Left kidney (tissue), 8 donors: ENCODE results near the gene BEND2. TPM values are rescaled to one million over a fixed set of nuclear protein-coding genes. Genes with fewer than 3 reads are reported as not detected.
A peak's percentile ranks its signal among the peaks of the same experiment; 100 is the strongest.
"Not testable (repeated sequence)": the region's sequence is repeated elsewhere in the genome, so short reads cannot be mapped to it uniquely, and the experiment has no call there.

Experiments
- DNase-seq: peaks from one replicate; pipeline ENCODE4 v3.0.0-alpha.2; 2013
- long read RNA-seq, 8 donors: transcript quantifications; one replicate each; lab custom pipeline, GENCODE V29; 2026
- polyA plus RNA-seq: library from polyadenylated mRNA; unstranded; fragments of 120-200 nt; gene quantifications from one replicate; pipeline ENCODE4 v1.2.1, GENCODE V29; 2013; ENCODE audit not compliant: insufficient read length

BEND2 gene
- polyA plus RNA-seq, result 0.10 TPM
- long read RNA-seq, donor 1, result 0 reads
- long read RNA-seq, donor 2, result 0 reads
- long read RNA-seq, donor 3, result 0 reads
- long read RNA-seq, donor 4, result 0 reads
- long read RNA-seq, donor 5, result 0 reads
- long read RNA-seq, donor 6, result 0 reads
- long read RNA-seq, donor 7, result 0 reads
- long read RNA-seq, donor 8, result 0 reads

- DNase-seq, result no peak
These were observed at the start of gene BEND2 for GRCh38 chrX:18220786-18221185. TSS of gene BEND2 (minus strand) at chrX:18220886. CDS start at chrX:18220750, 136 bp downstream.

- DNase-seq, result no peak
These were observed 34.4 kb upstream of the BEND2 start for GRCh38 chrX:18255059-18255458.

GRCh38 chrX:18252644-18253359 is 32.1 kb upstream of the BEND2 start:
- DNase-seq, result no peak

GRCh38 chrX:18229646-18230045 is 9.0 kb upstream of the BEND2 start:
- DNase-seq, result not testable (repeated sequence)

GRCh38 chrX:18228069-18228468 is 7.4 kb upstream of the BEND2 start:
- DNase-seq, result no peak

GRCh38 chrX:18227458-18227857 is 6.8 kb upstream of the BEND2 start:
- no peak for DNase-seq

GRCh38 chrX:18210470-18210869 is 10.2 kb downstream of the BEND2 start:
- DNase-seq, result peak; percentile 13

GRCh38 chrX:18206657-18207056 is 14.0 kb downstream of the BEND2 start:
- no peak for DNase-seq

- DNase-seq, result no peak
These were observed 17.1 kb downstream of the BEND2 start for GRCh38 chrX:18203631-18204030.

GRCh38 chrX:18194688-18195087 is 26.0 kb downstream of the BEND2 start:
- DNase-seq, result no peak

- DNase-seq, result no peak
These were observed 41.2 kb downstream of the BEND2 start for GRCh38 chrX:18179446-18179845.

GRCh38 chrX:18174971-18175370 is 45.7 kb downstream of the BEND2 start:
- DNase-seq, result no peak

- no peak for DNase-seq
These were observed 46.5 kb downstream of the BEND2 start for GRCh38 chrX:18174209-18174608.

- no peak for DNase-seq
These were observed 47.0 kb downstream of the BEND2 start for GRCh38 chrX:18173494-18174180.

- no peak for DNase-seq
These were observed 47.7 kb downstream of the BEND2 start for GRCh38 chrX:18172970-18173369.

GRCh38 chrX:18170910-18171309 is 49.8 kb downstream of the BEND2 start:
- no peak for DNase-seq

GRCh38 chrX:18166068-18166467 is 54.6 kb downstream of the BEND2 start:
- no peak for DNase-seq

GRCh38 chrX:18160369-18160768 is 60.3 kb downstream of the BEND2 start:
- DNase-seq, result no peak

- no peak for DNase-seq
These were observed 61.7 kb downstream of the BEND2 start for GRCh38 chrX:18158963-18159362.

- DNase-seq, result no peak
These were observed 69.0 kb downstream of the BEND2 start for GRCh38 chrX:18151649-18152048.

GRCh38 chrX:18151157-18151556 is 69.5 kb downstream of the BEND2 start:
- DNase-seq, result no peak

- DNase-seq, result no peak
These were observed 71.2 kb downstream of the BEND2 start for GRCh38 chrX:18149454-18149853.

- peak; percentile 38 for DNase-seq
These were observed 73.7 kb downstream of the BEND2 start for GRCh38 chrX:18146954-18147353.
